H9 (cell line): ENCODE results near the gene NHERF1. TPM values are rescaled to one million over a fixed set of nuclear protein-coding genes. Genes with fewer than 3 reads are reported as not detected.

Experiments used
- DNase-seq: peaks from one replicate; pipeline ENCODE4 v3.0.0-alpha.2; 2017
- H2AFZ ChIP-seq: one replicate; pipeline ENCODE4 v1.6.1; 2013; ENCODE audit warnings: mild to moderate bottlenecking, low read length, control low read depth, moderate library complexity
- H2AK5ac ChIP-seq: 2 replicates; pipeline ENCODE4 v1.6.1; 2013; ENCODE audit warnings: low read length, control low read depth, mixed read lengths; ENCODE audit not compliant: insufficient read length
- H2BK120ac ChIP-seq: one replicate; pipeline ENCODE4 v1.6.1; 2013; ENCODE audit warnings: low read depth, mild to moderate bottlenecking, low read length, control low read depth, inconsistent platforms; ENCODE audit not compliant: poor library complexity, severe bottlenecking
- H2BK12ac ChIP-seq: 2 replicates; pipeline ENCODE4 v1.6.1; 2013; ENCODE audit warnings: low read length, control low read depth, mixed read lengths, low read depth; ENCODE audit not compliant: insufficient read length
- H2BK15ac ChIP-seq: 2 replicates; pipeline ENCODE4 v1.6.1; 2013; ENCODE audit warnings: low read depth, low read length, control low read depth
- H2BK20ac ChIP-seq: one replicate; pipeline ENCODE4 v1.6.1; 2013; ENCODE audit warnings: low read depth, mild to moderate bottlenecking, low read length, control low read depth, inconsistent platforms; ENCODE audit not compliant: poor library complexity, severe bottlenecking
- H2BK5ac ChIP-seq: 2 replicates; pipeline ENCODE4 v1.6.1; 2013; ENCODE audit warnings: low read length, control low read depth, mixed read lengths; ENCODE audit not compliant: insufficient read length
- H3K14ac ChIP-seq: 2 replicates; pipeline ENCODE4 v1.6.1; 2013; ENCODE audit warnings: low read length, control low read depth; ENCODE audit not compliant: insufficient read depth
- H3K18ac ChIP-seq: 2 replicates; pipeline ENCODE4 v1.6.1; 2013; ENCODE audit warnings: low read depth, mild to moderate bottlenecking, mixed read lengths, low read length, control low read depth; ENCODE audit not compliant: insufficient read length
- H3K23ac ChIP-seq: 2 replicates; pipeline ENCODE4 v1.6.1; 2013; ENCODE audit warnings: low read length, control low read depth, mixed read lengths, low read depth; ENCODE audit not compliant: insufficient read length
- H3K23me2 ChIP-seq: 2 replicates; pipeline ENCODE4 v1.6.1; 2013; ENCODE audit warnings: low read depth, mild to moderate bottlenecking, mixed read lengths, low read length, control low read depth; ENCODE audit not compliant: insufficient read length, poor library complexity, severe bottlenecking
- H3K27ac ChIP-seq: 2 replicates; pipeline ENCODE4 v1.5.1; 2013; ENCODE audit warnings: low read length, control low read depth, mixed read lengths, low read depth; ENCODE audit not compliant: insufficient read length
- H3K27me3 ChIP-seq: 2 replicates; pipeline ENCODE4 v1.6.1; 2013; ENCODE audit warnings: low read length, control low read depth, inconsistent platforms; ENCODE audit not compliant: insufficient read depth
- H3K4ac ChIP-seq: 2 replicates; pipeline ENCODE4 v1.6.1; 2013; ENCODE audit warnings: low read depth, mild to moderate bottlenecking, control low read depth, inconsistent platforms, low read length, moderate library complexity
- H3K4me1 ChIP-seq: 2 replicates; pipeline ENCODE4 v1.6.1; 2013; ENCODE audit warnings: low read length, control low read depth, inconsistent platforms; ENCODE audit not compliant: insufficient read depth
- H3K4me2 ChIP-seq: 2 replicates; pipeline ENCODE4 v1.6.1; 2013; ENCODE audit warnings: low read length, control low read depth, mixed read lengths; ENCODE audit not compliant: insufficient read length, insufficient read depth
- H3K56ac ChIP-seq: 2 replicates; pipeline ENCODE4 v1.6.1; 2013; ENCODE audit warnings: low read depth, mild to moderate bottlenecking, mixed read lengths, low read length, control low read depth; ENCODE audit not compliant: insufficient read length
- H3K79me1 ChIP-seq: 2 replicates; pipeline ENCODE4 v1.6.1; 2013; ENCODE audit warnings: low read depth, mild to moderate bottlenecking, moderate library complexity, low read length, control low read depth, inconsistent platforms; ENCODE audit not compliant: insufficient read depth, poor library complexity, severe bottlenecking
- H3K79me2 ChIP-seq: 2 replicates; pipeline ENCODE4 v1.6.1; 2013; ENCODE audit warnings: low read length, control low read depth, inconsistent platforms; ENCODE audit not compliant: insufficient read depth
- H3K9ac ChIP-seq: 2 replicates; pipeline ENCODE4 v1.6.1; 2013; ENCODE audit warnings: low read length, control low read depth, mixed read lengths; ENCODE audit not compliant: insufficient read length; ENCODE audit errors: extremely low read depth
- H3K9me3 ChIP-seq: one replicate; pipeline ENCODE4 v1.6.1; 2013; ENCODE audit warnings: low read depth, low read length, inconsistent platforms; ENCODE audit not compliant: control insufficient read depth
- H3T11ph ChIP-seq: one replicate; pipeline ENCODE4 v1.6.1; 2013; ENCODE audit warnings: mild to moderate bottlenecking, low read length, control low read depth, inconsistent platforms
- H4K20me1 ChIP-seq: one replicate; pipeline ENCODE4 v1.6.1; 2013; ENCODE audit not compliant: control insufficient read depth, insufficient read length, insufficient read depth
- H4K5ac ChIP-seq: 2 replicates; pipeline ENCODE4 v1.6.1; 2013; ENCODE audit warnings: low read depth, mild to moderate bottlenecking, mixed read lengths, low read length, control low read depth; ENCODE audit not compliant: insufficient read length
- H4K8ac ChIP-seq: replicated peaks from 2 replicates; pipeline ENCODE4 v1.6.1; 2013; ENCODE audit warnings: low read length, control low read depth, mixed read lengths, low read depth; ENCODE audit not compliant: insufficient read length
- H4K91ac ChIP-seq: 2 replicates; pipeline ENCODE4 v1.6.1; 2013; ENCODE audit warnings: low read depth, mild to moderate bottlenecking, moderate library complexity, mixed read lengths, low read length, control low read depth; ENCODE audit not compliant: insufficient read length
- H3K27ac Mint-ChIP-seq, 3 experiments: 2 replicates in 2 of 3; 3 replicates in 1 of 3; pipeline ENCODE4 v1.8.0; 2020 to 2021; ENCODE audit warnings: mixed read lengths in 3 of 3, mild to moderate bottlenecking in 1 of 3, moderate library complexity in 1 of 3
- H3K27me3 Mint-ChIP-seq: 2 replicates; pipeline ENCODE4 v1.8.0; 2021; ENCODE audit warnings: low read depth, mild to moderate bottlenecking, moderate library complexity, mixed read lengths
- H3K36me3 Mint-ChIP-seq, 3 experiments: 2 replicates in 2 of 3; 3 replicates in 1 of 3; pipeline ENCODE4 v1.8.0; 2020 to 2021; ENCODE audit warnings: low read depth in 3 of 3, mixed read lengths in 3 of 3; ENCODE audit not compliant: insufficient read depth in 1 of 3
- H3K4me1 Mint-ChIP-seq, 2 experiments: 2 replicates each; pipeline ENCODE4 v1.8.0; 2020; ENCODE audit warnings: mixed read lengths in 2 of 2
- H3K4me3 Mint-ChIP-seq, 2 experiments: 2 replicates in 1 of 2; 3 replicates in 1 of 2; pipeline ENCODE4 v1.8.0; 2020 to 2021; ENCODE audit warnings: mild to moderate bottlenecking in 2 of 2, mixed read lengths in 2 of 2, moderate library complexity in 1 of 2
- H3K9me3 Mint-ChIP-seq, 2 experiments: 2 replicates in 1 of 2; 3 replicates in 1 of 2; pipeline ENCODE4 v1.8.0; 2020; ENCODE audit warnings: mild to moderate bottlenecking in 2 of 2, mixed read lengths in 2 of 2, moderate library complexity in 1 of 2
- CTCF ChIP-seq: fragments of 200-600 bp; sonication (generic); conservative IDR thresholded peaks from 3 replicates; pipeline ENCODE4 v1.8.0; 2021; ENCODE audit warnings: antibody characterized with exemption, mild to moderate bottlenecking
- WGBS: extraction: QIAGEN DNeasy Blood & Tissue Kit; methylation state at CpG from one replicate; pipeline ENCODE4 v1.1.7; 2013; ENCODE audit warnings: missing lambda C conversion rate, low lambda C conversion rate, mixed read lengths; ENCODE audit not compliant: insufficient read length; ENCODE audit errors: extremely low coverage; 5-methylcytosine and 5-hydroxymethylcytosine counted together
- total RNA-seq: library from RNA; stranded (reverse); gene quantifications from 2 replicates; pipeline ENCODE4 v1.2.1, GENCODE V29; 2021

NHERF1 gene
- total RNA-seq, 1 experiment from 2014 or later = 74.4 TPM

GRCh38 chr17:74779948-74780400 is 31.5 kb downstream of the NHERF1 start:
- H3K4ac ChIP-seq = no peak overlapping the region
- no peaks in the 10 kb centered on the region; the same call in none of the 2 replicates for H3K4me1 ChIP-seq
- no peak for TF ChIP-seq CTCF
- no peaks in the 10 kb centered on the region for H3K9me3 ChIP-seq
- H3K23me2 ChIP-seq = peaks cover 10% of the 10 kb centered on the region
- H3K9me3 Mint-ChIP-seq = no peaks in the 10 kb centered on the region
- H3K18ac ChIP-seq = no peak overlapping the region
- no peak overlapping the region for H3K4me2 ChIP-seq
- no peak overlapping the region for H2BK20ac ChIP-seq
- H4K91ac ChIP-seq = no peak overlapping the region
- H2AK5ac ChIP-seq = no peak overlapping the region
- H2BK12ac ChIP-seq = no peak overlapping the region
- no peaks in the 10 kb centered on the region for H3K27me3 Mint-ChIP-seq
- H3K79me1 ChIP-seq = no peaks in the 10 kb centered on the region
- no peaks in the 10 kb centered on the region for H4K20me1 ChIP-seq
- WGBS = no CpG with 5 or more reads among the region's 11 CpGs
- H2BK5ac ChIP-seq = no peak overlapping the region
- H2BK120ac ChIP-seq = no peak overlapping the region
- H2BK15ac ChIP-seq = no peak overlapping the region
- DNase-seq = no peak
- 0 out of 5 replicates have a peak overlapping the region, but pooled peaks of 1 of the 2 experiments have one; percentile 14 for H3K4me3 Mint-ChIP-seq
- no peak overlapping the region for H3K14ac ChIP-seq
- no peak overlapping the region; a peak in 2 of 7 replicates for H3K27ac Mint-ChIP-seq
- H4K8ac ChIP-seq = no peak overlapping the region
- H3K4me1 Mint-ChIP-seq = peaks cover 18 to 41% of the 10 kb centered on the region in 2 experiments
- peaks cover 1 to 23% (median 8%) of the 10 kb centered on the region in 3 experiments for H3K36me3 Mint-ChIP-seq
- H3K9ac ChIP-seq = no peak overlapping the region
- no peak overlapping the region for H3K27ac ChIP-seq
- H3K27me3 ChIP-seq = no peaks in the 10 kb centered on the region
- no peaks in the 10 kb centered on the region for H3K79me2 ChIP-seq
- no peak overlapping the region for H3T11ph ChIP-seq
- no peak overlapping the region for H3K23ac ChIP-seq
- H4K5ac ChIP-seq = no peak overlapping the region
- no peak overlapping the region for H3K56ac ChIP-seq
- no peak overlapping the region for H2AFZ ChIP-seq
